Effector memory CD8-positive, alpha-beta T cell (primary cell): ENCODE data around the gene GLDN.

Experiments
- ATAC-seq: fragments of 150-1000 bp; cut with Tn5 transposase; replicated peaks from 2 replicates; pipeline ENCODE4 v1.10.0; 2021; ENCODE audit warnings: mild to moderate bottlenecking, moderate library complexity
- DNase-seq, 3 experiments: peaks; one replicate each; pipeline ENCODE4 v3.0.0; 2021
- H3K27ac Mint-ChIP-seq, 2 donors: one replicate each; pipeline ENCODE4 v1.8.0; 2022; ENCODE audit warnings: mild to moderate bottlenecking in 2 of 2, mixed read lengths in 2 of 2, moderate library complexity in 2 of 2
- H3K27me3 Mint-ChIP-seq, 2 donors: one replicate each; pipeline ENCODE4 v1.8.0; 2022; ENCODE audit warnings: mixed read lengths in 2 of 2
- H3K36me3 Mint-ChIP-seq: one replicate; pipeline ENCODE4 v1.8.0; 2022; ENCODE audit warnings: mild to moderate bottlenecking, moderate library complexity, mixed read lengths; ENCODE audit not compliant: insufficient read depth
- H3K4me1 Mint-ChIP-seq, 2 donors: one replicate each; pipeline ENCODE4 v1.8.0; 2022; ENCODE audit warnings: low read depth in 2 of 2, mixed read lengths in 2 of 2
- H3K4me3 Mint-ChIP-seq, 2 donors: one replicate each; pipeline ENCODE4 v1.8.0; 2022; ENCODE audit warnings: mild to moderate bottlenecking in 2 of 2, mixed read lengths in 2 of 2, moderate library complexity in 2 of 2
- H3K9me3 Mint-ChIP-seq, 2 donors: one replicate each; pipeline ENCODE4 v1.8.0; 2022; ENCODE audit warnings: mixed read lengths in 2 of 2

GLDN gene

GRCh38 chr15:51332206-51333147, 9.0 kb upstream of the GLDN start:
- ATAC-seq (no peak), DNase-seq (no peak)
- Mint-ChIP-seq H3K4me1 (no peaks in the 10 kb centered on the region), H3K27me3 (peaks cover 6 to 14% of the 10 kb centered on the region in 2 donors), H3K27ac (no peak overlapping the region), H3K9me3 (no peaks in the 10 kb centered on the region), H3K4me3 (no peak overlapping the region), H3K36me3 (no peaks in the 10 kb centered on the region)

GRCh38 chr15:51333571-51333970, 7.9 kb upstream of the GLDN start:
- Mint-ChIP-seq H3K4me1 (no peaks in the 10 kb centered on the region), H3K9me3 (no peaks in the 10 kb centered on the region), H3K36me3 (no peaks in the 10 kb centered on the region), H3K4me3 (no peak overlapping the region), H3K27me3 (peaks cover 6 to 18% of the 10 kb centered on the region in 2 donors), H3K27ac (no peak overlapping the region)
- DNase-seq (no peak), ATAC-seq (no peak)

DNA sequence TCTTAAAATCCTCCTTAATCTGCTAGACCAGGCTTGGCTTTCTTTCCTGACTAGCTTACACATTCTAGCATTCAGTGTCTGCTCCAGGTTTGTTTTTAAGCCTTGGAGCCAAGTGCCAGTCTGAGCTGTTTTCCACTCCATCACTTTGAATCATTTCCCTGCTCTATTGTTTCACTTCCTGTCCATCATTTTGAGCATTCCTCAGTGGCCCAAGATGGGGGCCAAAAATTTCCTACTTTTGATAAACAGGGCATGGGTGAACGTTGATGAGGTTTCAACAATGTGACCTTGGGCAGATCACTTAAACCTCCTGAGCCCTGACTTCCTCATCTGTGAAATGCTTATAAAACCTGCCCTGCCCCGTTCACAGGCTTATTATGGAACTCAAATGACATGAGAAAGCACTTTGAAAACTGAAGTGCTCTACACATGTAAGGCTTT, 7.4 kb upstream of the GLDN start:
- H3K27ac Mint-ChIP-seq, result no peak overlapping the region
- no peaks in the 10 kb centered on the region for H3K36me3 Mint-ChIP-seq
- no peak for ATAC-seq
- H3K27me3 Mint-ChIP-seq, result peaks cover 6 to 22% of the 10 kb centered on the region in 2 donors
- DNase-seq, result no peak
- H3K4me1 Mint-ChIP-seq, result no peaks in the 10 kb centered on the region
- H3K9me3 Mint-ChIP-seq, result no peaks in the 10 kb centered on the region
- H3K4me3 Mint-ChIP-seq, result no peak overlapping the region

DNA sequence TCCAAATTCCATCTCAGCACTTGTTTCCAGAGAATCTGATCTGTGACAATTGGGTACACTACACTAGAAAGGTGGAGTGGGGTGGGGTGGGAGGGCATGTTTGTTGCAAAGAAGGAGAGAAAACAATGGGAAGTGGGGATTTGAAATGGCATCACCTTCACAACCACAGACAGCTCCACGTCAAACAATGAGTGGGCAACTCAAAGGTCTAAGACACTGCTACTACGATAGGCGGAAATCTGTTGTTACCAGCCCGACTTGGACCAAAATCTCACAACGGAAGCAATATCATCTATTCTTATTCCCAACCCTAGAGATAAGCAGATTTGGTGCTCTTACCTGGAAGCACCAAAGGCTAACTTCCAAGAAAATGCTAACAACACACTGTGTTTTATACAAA, 6.4 kb upstream of the GLDN start:
- no peak overlapping the region for H3K27ac Mint-ChIP-seq
- no peak overlapping the region for H3K4me3 Mint-ChIP-seq
- peaks cover under 1 to 23% of the 10 kb centered on the region in 2 donors for H3K27me3 Mint-ChIP-seq
- no peaks in the 10 kb centered on the region for H3K9me3 Mint-ChIP-seq
- DNase-seq, result no peak
- H3K36me3 Mint-ChIP-seq, result no peaks in the 10 kb centered on the region
- no peaks in the 10 kb centered on the region for H3K4me1 Mint-ChIP-seq
- no peak for ATAC-seq

DNA sequence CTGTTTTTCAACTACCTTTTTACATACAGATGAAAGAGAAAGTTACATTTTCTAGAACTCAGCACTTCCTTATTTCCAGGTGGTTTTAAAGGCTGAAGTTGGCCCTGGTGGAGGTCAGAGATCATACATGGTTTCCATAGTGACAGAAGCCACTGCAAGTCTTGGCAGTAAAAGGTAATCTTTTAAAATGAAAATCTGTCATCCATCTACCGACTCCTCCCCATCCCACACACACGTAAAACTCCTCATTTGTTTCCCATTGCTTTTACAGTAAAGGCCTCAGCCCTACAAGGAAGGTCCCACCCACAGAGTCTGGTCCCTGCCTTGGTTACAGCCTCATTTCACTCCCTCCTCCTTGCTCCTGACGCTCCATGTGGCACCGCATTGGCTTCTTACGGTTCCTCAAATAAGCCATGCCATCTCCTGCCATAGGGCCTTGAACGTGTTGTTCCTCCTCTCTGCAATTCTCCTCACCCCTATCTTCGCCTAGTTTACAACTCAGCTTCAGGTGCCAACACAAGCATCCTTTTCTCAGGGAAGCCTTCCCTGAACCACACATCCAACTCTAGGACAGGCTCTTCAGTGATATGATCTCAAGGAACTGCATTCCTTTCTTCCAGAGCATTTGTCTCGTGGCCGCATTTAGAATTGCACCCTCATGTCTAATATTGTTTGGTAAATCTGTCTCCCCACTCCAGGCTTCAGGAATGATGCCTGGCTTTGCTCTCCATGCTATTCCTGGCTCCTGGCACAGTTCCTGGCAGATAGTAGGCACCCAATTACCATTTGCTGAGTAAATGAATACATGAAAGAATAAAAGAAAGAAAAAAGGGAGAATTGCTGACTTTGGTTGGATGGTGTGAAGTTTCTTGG, 5.7 kb upstream of the GLDN start:
- H3K36me3 Mint-ChIP-seq, result no peaks in the 10 kb centered on the region
- no peak for ATAC-seq
- H3K27me3 Mint-ChIP-seq, result peaks cover 0 to 30% of the 10 kb centered on the region in 2 donors
- H3K27ac Mint-ChIP-seq, result no peak overlapping the region
- no peaks in the 10 kb centered on the region for H3K9me3 Mint-ChIP-seq
- no peaks in the 10 kb centered on the region for H3K4me1 Mint-ChIP-seq
- H3K4me3 Mint-ChIP-seq, result no peak overlapping the region
- DNase-seq, result no peak

GRCh38 chr15:51338496-51338895, 3.0 kb upstream of the GLDN start, which contains the start of gene CYP19A1:
Gene CYP19A1, minus strand, starts transcription at chr15:51338596. Its CDS starts 95,684 bp downstream, at chr15:51242912.
- peaks cover 0 to 49% of the 10 kb centered on the region in 2 donors for H3K27me3 Mint-ChIP-seq
- DNase-seq (no peak), ATAC-seq (no peak)
- no peaks in the 10 kb centered on the region for H3K36me3 Mint-ChIP-seq
- H3K4me1 Mint-ChIP-seq, result no peaks in the 10 kb centered on the region
- H3K4me3 Mint-ChIP-seq, result no peak within 1 kb of the TSS
- H3K9me3 Mint-ChIP-seq, result no peaks in the 10 kb centered on the region
- no peak within 1 kb of the TSS for H3K27ac Mint-ChIP-seq

GRCh38 chr15:51342227-51342999, 958 bp downstream of the GLDN start:
- DNase-seq (no peak), ATAC-seq (no peak)
- Mint-ChIP-seq H3K4me1 (no peaks in the 10 kb centered on the region), H3K4me3 (no peak overlapping the region), H3K36me3 (no peaks in the 10 kb centered on the region), H3K27ac (no peak overlapping the region), H3K9me3 (no peaks in the 10 kb centered on the region), H3K27me3 (peaks cover 0 to 46% of the 10 kb centered on the region in 2 donors)

GRCh38 chr15:51343466-51343865, 2.0 kb downstream of the GLDN start:
- H3K4me1 Mint-ChIP-seq, result no peaks in the 10 kb centered on the region
- H3K9me3 Mint-ChIP-seq, result no peaks in the 10 kb centered on the region
- H3K27ac Mint-ChIP-seq, result no peak overlapping the region
- peaks cover 0 to 44% of the 10 kb centered on the region in 2 donors for H3K27me3 Mint-ChIP-seq
- no peaks in the 10 kb centered on the region for H3K36me3 Mint-ChIP-seq
- ATAC-seq, result no peak
- no peak for DNase-seq
- H3K4me3 Mint-ChIP-seq, result no peak overlapping the region

DNA sequence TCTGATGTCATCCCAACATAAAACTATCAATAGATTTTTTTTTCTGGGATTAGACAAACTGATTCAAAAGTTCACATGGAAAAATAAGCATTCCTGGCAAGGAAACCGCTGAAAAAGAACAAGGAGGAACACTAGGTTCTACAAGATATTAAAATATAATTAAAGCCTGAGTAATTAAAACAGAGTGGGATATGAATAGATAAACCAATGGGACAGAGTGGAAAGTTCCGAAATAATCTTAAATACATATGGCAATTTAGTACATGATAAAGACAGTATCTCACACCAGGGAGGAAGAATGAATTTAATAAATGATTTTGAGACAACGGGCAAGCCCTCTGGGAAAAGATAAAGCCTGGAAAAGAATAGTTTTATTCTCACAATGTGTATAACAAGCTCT, 4.7 kb downstream of the GLDN start:
- Mint-ChIP-seq H3K9me3 (no peaks in the 10 kb centered on the region), H3K4me3 (no peak overlapping the region), H3K27ac (no peak overlapping the region), H3K4me1 (no peaks in the 10 kb centered on the region), H3K36me3 (no peaks in the 10 kb centered on the region), H3K27me3 (peaks cover 3 to 35% of the 10 kb centered on the region in 2 donors)
- DNase-seq (no peak), ATAC-seq (no peak)

GRCh38 chr15:51348688-51349087, 7.2 kb downstream of the GLDN start:
- H3K4me3 Mint-ChIP-seq, result no peak overlapping the region
- H3K4me1 Mint-ChIP-seq, result no peaks in the 10 kb centered on the region
- no peak overlapping the region for H3K27ac Mint-ChIP-seq
- peaks cover 9 to 36% of the 10 kb centered on the region in 2 donors for H3K27me3 Mint-ChIP-seq
- no peak for DNase-seq
- ATAC-seq, result no peak
- H3K36me3 Mint-ChIP-seq, result no peaks in the 10 kb centered on the region
- no peaks in the 10 kb centered on the region for H3K9me3 Mint-ChIP-seq

GRCh38 chr15:51349156-51349844, 7.8 kb downstream of the GLDN start:
- no peak overlapping the region for H3K27ac Mint-ChIP-seq
- no peak for DNase-seq

GRCh38 chr15:51350723-51351122, 9.3 kb downstream of the GLDN start:
- Mint-ChIP-seq H3K27ac (no peak overlapping the region), H3K4me3 (no peak overlapping the region), H3K4me1 (no peaks in the 10 kb centered on the region), H3K36me3 (no peaks in the 10 kb centered on the region), H3K9me3 (no peaks in the 10 kb centered on the region), H3K27me3 (peaks cover 18 to 33% of the 10 kb centered on the region in 2 donors)
- ATAC-seq, result no peak
- DNase-seq, result no peak

More at GRCh38 chr15:51349156-51349844, 7.8 kb downstream of the GLDN start:
- H3K27me3 Mint-ChIP-seq, result peaks cover 11 to 33% of the 10 kb centered on the region in 2 donors
- no peaks in the 10 kb centered on the region for H3K36me3 Mint-ChIP-seq
- no peak overlapping the region for H3K4me3 Mint-ChIP-seq
- H3K9me3 Mint-ChIP-seq, result no peaks in the 10 kb centered on the region
- no peak for ATAC-seq
- H3K4me1 Mint-ChIP-seq, result no peaks in the 10 kb centered on the region
